K562 (cell line): ENCODE data around the gene B2M. TPM values are rescaled to one million over a fixed set of nuclear protein-coding genes. Genes with fewer than 3 reads are reported as not detected.

Source experiments
- ARNT ChIP-seq, 2 experiments: fragments of 450-650 bp; IDR thresholded peaks; 2 replicates each; pipeline ENCODE4 v1.6.1; 2016; ENCODE audit warnings: mild to moderate bottlenecking in 1 of 2
- ASH1L ChIP-seq: fragments of 450-650 bp; IDR thresholded peaks from 2 replicates; pipeline ENCODE4 v1.6.1; 2018; ENCODE audit warnings: borderline replicate concordance, mild to moderate bottlenecking, low read depth; ENCODE audit not compliant: partially characterized antibody
- CBX3 ChIP-seq, 2 experiments: IDR thresholded peaks; 1 replicate in 1 of 2; 2 replicates in 1 of 2; pipeline ENCODE4 v1.6.1; 2012; ENCODE audit warnings: inconsistent platforms in 2 of 2, low read length in 2 of 2, borderline replicate concordance in 1 of 2, control low read depth in 1 of 2
- CEBPB ChIP-seq: fragments of 450-650 bp; IDR thresholded peaks from 2 replicates; pipeline ENCODE4 v1.6.1; 2016; ENCODE audit warnings: missing genetic modification characterization, missing compliant biosample characterization
- E2F5 ChIP-seq: sonication (generic); formaldehyde crosslinking; IDR thresholded peaks from 2 replicates; pipeline ENCODE4 v1.8.0; 2022; ENCODE audit warnings: mild to moderate bottlenecking, missing genetic modification reagents
- E2F8 ChIP-seq: fragments of 450-650 bp; IDR thresholded peaks from 2 replicates; pipeline ENCODE4 v1.7.1; 2018; ENCODE audit warnings: mild to moderate bottlenecking, low read depth; ENCODE audit not compliant: partially characterized antibody
- E4F1 ChIP-seq: fragments of 250-450 bp; sonication (Bioruptor Pico); IDR thresholded peaks from 2 replicates; pipeline ENCODE4 v1.5.0; 2021; ENCODE audit warnings: mild to moderate bottlenecking, borderline replicate concordance
- ESRRB ChIP-seq: fragments of 250-450 bp; sonication (Bioruptor Pico); IDR thresholded peaks from 2 replicates; pipeline ENCODE4 v1.5.0; 2020; ENCODE audit warnings: mild to moderate bottlenecking, moderate library complexity, borderline replicate concordance
- HLTF ChIP-seq: fragments of 450-650 bp; IDR thresholded peaks from 2 replicates; pipeline ENCODE4 v1.6.1; 2016
- IFI16 ChIP-seq: fragments of 250-450 bp; sonication (Bioruptor Pico); IDR thresholded peaks from 2 replicates; pipeline ENCODE4 v2.1.2; 2022; ENCODE audit warnings: mild to moderate bottlenecking, inconsistent platforms
- MAFF ChIP-seq: IDR thresholded peaks from 2 replicates; pipeline ENCODE4 v1.6.1; 2012; ENCODE audit warnings: low read length, improper control_type of control experiment
- NEUROD1 ChIP-seq: fragments of 150-350 bp; IDR thresholded peaks from 2 replicates; pipeline ENCODE4 v1.6.1; 2014; ENCODE audit warnings: borderline replicate concordance, low read length, low read depth; ENCODE audit not compliant: partially characterized antibody
- NFXL1 ChIP-seq: fragments of 450-650 bp; formaldehyde crosslinking; IDR thresholded peaks from 2 replicates; pipeline ENCODE4 v1.4.0; 2021; ENCODE audit warnings: mild to moderate bottlenecking
- NUFIP1 ChIP-seq: fragments of 450-650 bp; IDR thresholded peaks from 2 replicates; pipeline ENCODE4 v1.6.1; 2018; ENCODE audit not compliant: partially characterized antibody
- PTTG1 ChIP-seq: fragments of 450-650 bp; IDR thresholded peaks from 2 replicates; pipeline ENCODE4 v1.6.1; 2016; ENCODE audit warnings: low read depth, mild to moderate bottlenecking, missing genetic modification characterization, missing compliant biosample characterization
- RCOR1 ChIP-seq, 2 experiments: IDR thresholded peaks; 2 replicates each; pipeline ENCODE4 v1.6.1; 2012; ENCODE audit warnings: low read depth in 2 of 2, low read length in 2 of 2, borderline replicate concordance in 1 of 2, improper control_type of control experiment in 1 of 2
- polyA plus RNA-seq, 8 experiments: library from polyadenylated mRNA; depleted of rRNA in 4 of 8; stranded (reverse) in 5 of 8; unstranded in 3 of 8; fragments of >200 nt; fragmentation: Nextera tagmentation in 2 of 8; fragmentation: Illumina TruSeq in 1 of 8; extraction: Ambion mirVana in 2 of 8; extraction: Trizol in 1 of 8; gene quantifications; 2 replicates each; pipeline versions ENCODE4 v1.2.1 to v1.2.3, GENCODE V29; 2011 to 2014; ENCODE audit warnings: inconsistent platforms in 1 of 8, missing spikeins in 1 of 8
- total RNA-seq, 7 experiments: library from RNA; depleted of rRNA in 6 of 7; stranded (reverse); fragments of >200 nt in 6 of 7; fragmentation: Illumina TruSeq in 2 of 7; extraction: Trizol in 2 of 7; gene quantifications; 2 replicates each; pipeline versions ENCODE4 v1.2.1 to v1.2.3, GENCODE V29; 2011 to 2021; ENCODE audit warnings: low replicate concordance in 1 of 7

The B2M gene
- total and polyA plus RNA-seq, 9 of the 15 experiments (the other 6 are each of a cell fraction or from before 2014, with no cell fraction given) = 460 to 3,138 (median 1,032) TPM

- TF ChIP-seq ESRRB = no peak
- no peak for TF ChIP-seq ASH1L
- TF ChIP-seq E4F1 (CRISPR knock-in tag) = no peak
- TF ChIP-seq IFI16 (CRISPR knock-in tag) = no peak
- TF ChIP-seq E2F8 = peak; percentile 37
- TF ChIP-seq HLTF = no peak
- TF ChIP-seq NEUROD1 = peak; percentile 27
- no peak for TF ChIP-seq PTTG1
- TF ChIP-seq RCOR1 (IDR thresholded peaks at IDR 0.05; ENCODE audit: borderline replicate concordance in 1 of 2, low read depth in 2 of 2, low read length in 2 of 2) = peak in 1 of 2 experiments; percentile 3; a peak in 1 of 4 replicates
- TF ChIP-seq CBX3 (IDR thresholded peaks at IDR 0.05; ENCODE audit: borderline replicate concordance in 1 of 2, low read length in 2 of 2) = no peak
- TF ChIP-seq MAFF = no peak
- no peak for TF ChIP-seq ARNT (IDR thresholded peaks at IDR 0.05)
- TF ChIP-seq NUFIP1 = no peak
- no peak for TF ChIP-seq NFXL1 (CRISPR knock-in tag)
- TF ChIP-seq CEBPB = no peak
- TF ChIP-seq E2F5 (CRISPR knock-in tag) = no peak
Measured at GRCh38 chr15:44711096-44711742, at the start of gene B2M, which contains the start of gene PATL2 (continued).
